NCI-H2107 treated with DMSO at 0.1 percent for 48 hours (cell line): ENCODE data around the gene EPHA8.

Experiments
- DNase-seq: peaks from one replicate; lab custom pipeline; 2025; ENCODE audit not compliant: unreplicated experiment; lab: John Stamatoyannopoulos, UW

Gene EPHA8

GRCh38 chr1:22535399-22535798 lies 27.9 kb upstream of the EPHA8 start:
- no peak for DNase-seq

- DNase-seq: no peak
These were observed 26.8 kb upstream of the EPHA8 start for GRCh38 chr1:22536506-22536905.

DNA sequence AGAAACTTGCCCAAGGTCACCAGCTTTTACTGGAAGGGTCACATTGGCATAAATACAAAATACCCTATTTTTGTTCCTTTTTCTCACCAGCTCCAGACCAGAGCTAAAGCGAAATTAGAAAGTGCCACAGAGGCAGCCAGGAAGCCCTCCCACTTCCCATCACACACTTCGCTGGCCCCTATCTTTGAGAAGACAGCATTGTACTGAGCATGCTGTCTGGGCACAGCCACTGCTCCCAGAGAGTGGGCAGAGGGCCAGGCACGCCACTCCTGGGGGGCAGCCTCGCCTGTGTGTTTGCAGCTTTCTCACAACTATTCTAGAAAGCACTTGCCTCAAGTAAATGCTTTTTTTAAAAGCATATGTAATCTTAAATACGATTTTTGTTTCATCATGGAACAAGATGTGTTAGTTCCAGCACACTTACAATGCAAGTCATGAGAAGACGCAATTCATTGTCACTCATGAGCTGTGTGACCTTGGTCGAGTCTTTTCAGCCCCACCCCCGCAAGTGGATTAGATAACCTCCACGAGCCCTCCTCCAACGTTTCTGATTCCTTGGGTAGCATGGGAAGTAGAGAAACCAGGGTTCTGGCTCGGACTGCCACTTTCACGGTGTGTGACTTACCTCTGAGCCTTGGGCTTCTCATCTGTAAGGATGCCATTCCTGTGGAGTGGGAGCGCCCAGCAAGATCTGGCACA lies 25.7 kb upstream of the EPHA8 start:
- DNase-seq: no peak

- DNase-seq: no peak
These were observed 23.7 kb upstream of the EPHA8 start for GRCh38 chr1:22539510-22540118.

DNA sequence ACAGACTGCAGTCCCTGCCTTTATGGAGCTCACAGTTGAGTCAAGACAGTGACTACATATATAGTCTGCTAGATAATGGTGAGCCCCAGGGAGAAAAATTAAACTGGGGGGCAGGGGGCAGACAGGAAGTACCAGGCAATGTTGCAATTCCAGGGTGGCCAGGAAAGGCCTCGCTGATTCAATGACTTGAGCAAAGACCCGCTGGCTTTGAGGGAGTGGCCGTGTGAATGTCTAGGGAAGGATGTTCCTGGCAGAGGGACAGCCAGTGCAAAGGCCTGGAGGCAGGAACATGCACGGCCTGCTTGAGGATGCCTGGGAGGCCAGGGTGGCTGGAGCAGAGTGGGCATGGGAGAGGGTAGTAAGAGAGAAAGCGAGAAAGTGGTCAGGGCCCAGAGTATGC lies 23.0 kb upstream of the EPHA8 start:
- no peak for DNase-seq

- DNase-seq: no peak
These were observed 20.4 kb upstream of the EPHA8 start for GRCh38 chr1:22542886-22543285.

- no peak for DNase-seq
These were observed 19.6 kb upstream of the EPHA8 start for GRCh38 chr1:22543679-22544078.

DNA sequence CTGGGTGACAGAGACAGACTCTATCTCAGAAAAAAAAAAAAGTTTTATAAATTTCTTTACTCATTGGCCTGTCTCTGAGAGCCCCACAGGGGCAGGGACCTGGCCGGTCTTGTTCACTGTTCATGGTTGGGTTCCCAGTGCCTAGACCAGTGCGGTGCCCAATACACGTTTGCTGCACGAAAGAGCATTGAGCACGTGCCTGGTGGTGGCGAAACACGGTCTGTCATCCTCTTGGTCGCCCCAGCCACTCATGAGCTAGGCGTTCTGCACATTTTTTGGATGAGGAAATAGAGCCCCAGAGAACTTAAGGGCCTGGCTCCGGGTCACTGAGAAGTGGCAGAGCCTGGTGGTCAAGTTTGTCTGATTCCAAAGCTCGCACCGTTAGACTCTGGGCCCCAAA lies 18.7 kb upstream of the EPHA8 start:
- no peak for DNase-seq

DNA sequence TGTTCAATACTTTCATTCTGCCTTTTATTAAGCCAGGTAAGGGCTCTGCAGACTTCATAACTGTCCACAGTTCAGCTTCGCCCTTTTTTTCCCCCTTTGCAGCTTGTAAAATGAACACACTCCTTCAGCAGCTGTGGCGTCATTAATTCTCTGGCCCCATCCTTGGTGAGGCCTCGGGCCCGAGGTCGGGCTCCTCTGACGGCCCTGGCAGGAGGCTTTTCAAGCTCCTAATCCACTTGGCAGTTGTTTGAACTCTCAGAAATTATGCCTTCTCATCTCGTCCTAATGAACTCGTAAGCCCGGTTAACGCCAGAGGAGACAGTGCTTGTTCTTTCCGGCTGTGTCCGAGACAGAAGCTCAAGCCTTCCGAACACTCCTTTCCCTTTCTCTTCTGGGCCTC lies 18.1 kb upstream of the EPHA8 start:
- DNase-seq: no peak

GRCh38 chr1:22547186-22547817 lies 16.0 kb upstream of the EPHA8 start:
- DNase-seq: no peak

- DNase-seq: no peak
These were observed 15.3 kb upstream of the EPHA8 start for GRCh38 chr1:22547818-22548462.

DNA sequence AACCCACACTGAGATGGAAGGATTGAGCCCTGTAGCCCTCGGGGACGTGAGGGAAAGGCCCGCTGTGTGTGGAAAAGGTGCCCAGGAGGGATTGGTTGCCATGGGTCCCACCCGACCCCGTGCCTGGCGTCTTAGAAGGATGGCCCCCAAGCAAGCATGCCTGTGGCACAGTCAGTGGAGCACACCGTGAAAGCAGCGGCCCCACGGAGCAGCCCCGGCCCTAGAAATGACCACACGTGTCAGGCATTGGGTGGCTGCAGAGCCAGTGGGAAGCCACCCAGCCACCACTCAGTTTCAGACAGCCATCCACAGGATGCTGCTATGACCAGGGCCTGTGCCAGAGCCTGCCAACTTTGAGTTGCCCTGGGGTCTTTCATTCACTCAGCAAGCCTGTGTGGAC lies 13.3 kb upstream of the EPHA8 start:
- no peak for DNase-seq

DNA sequence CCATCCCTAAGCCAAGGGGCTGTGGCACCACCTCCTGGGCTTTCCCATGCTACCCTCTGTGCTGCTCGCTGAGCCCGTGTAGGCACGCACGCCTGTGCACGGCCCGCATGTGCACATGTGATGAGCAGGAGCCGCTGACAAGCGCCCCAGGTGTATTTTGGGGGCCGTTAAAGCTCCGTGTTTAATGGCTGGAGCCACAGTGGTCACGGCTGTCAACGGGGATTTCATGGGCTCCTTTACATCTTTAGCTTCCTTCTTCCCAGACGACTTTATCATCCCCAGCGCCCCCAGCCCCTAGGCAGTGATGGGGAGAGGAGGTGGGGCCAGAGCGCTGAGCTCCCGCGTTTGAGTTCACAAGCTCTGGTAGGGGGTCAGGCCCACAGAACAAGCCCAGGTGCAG lies 11.7 kb upstream of the EPHA8 start:
- no peak for DNase-seq

DNA sequence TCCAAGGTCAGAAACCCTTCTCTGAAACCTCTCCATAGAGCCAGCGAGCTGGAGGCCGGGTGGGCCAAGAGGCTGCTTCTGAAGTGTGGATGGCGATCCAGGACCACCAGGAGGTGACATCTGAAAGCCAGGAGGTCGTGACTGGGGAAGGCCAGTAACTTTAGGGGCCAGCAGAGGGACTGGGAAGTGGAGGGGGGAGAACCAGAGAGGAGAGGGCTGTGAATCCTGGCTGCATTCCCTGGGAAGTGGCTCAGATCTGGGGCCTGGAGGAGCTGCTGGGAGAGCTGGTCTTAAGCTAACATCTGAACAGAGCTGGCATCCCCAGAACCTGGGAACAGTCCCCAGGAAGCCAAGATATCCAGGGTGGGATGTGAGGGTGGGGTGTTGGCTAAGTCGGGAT lies 11.3 kb upstream of the EPHA8 start:
- DNase-seq: no peak

- no peak for DNase-seq
These were observed 10.0 kb upstream of the EPHA8 start for GRCh38 chr1:22553104-22553880.

DNA sequence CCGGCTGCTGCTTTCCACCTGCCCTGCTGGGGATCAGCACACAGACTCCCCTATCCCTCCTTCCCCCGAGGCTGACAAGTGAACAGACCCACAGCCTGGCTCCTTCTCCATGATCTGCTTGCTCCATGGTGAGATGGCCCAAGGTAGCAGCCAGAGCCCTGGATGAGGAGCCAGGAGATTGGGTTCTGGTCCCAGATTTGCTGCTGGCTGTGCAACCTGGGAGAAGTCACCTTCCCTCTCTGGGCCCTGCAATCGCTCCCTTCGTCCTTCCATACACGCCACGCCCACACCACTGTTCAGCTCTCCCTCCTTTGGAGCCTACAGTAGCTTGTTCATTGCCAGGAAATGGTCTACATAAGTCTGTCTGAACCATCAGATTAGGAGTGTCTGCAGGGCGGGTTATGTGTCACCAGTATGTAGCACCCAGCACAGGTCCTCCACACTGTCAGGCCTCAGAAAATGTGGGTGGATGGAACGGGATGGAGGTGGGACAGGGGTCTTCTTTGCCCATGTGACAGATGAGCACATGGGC lies 9.2 kb upstream of the EPHA8 start:
- no peak for DNase-seq

GRCh38 chr1:22555371-22555656 lies 8.0 kb upstream of the EPHA8 start:
- no peak for DNase-seq

DNA sequence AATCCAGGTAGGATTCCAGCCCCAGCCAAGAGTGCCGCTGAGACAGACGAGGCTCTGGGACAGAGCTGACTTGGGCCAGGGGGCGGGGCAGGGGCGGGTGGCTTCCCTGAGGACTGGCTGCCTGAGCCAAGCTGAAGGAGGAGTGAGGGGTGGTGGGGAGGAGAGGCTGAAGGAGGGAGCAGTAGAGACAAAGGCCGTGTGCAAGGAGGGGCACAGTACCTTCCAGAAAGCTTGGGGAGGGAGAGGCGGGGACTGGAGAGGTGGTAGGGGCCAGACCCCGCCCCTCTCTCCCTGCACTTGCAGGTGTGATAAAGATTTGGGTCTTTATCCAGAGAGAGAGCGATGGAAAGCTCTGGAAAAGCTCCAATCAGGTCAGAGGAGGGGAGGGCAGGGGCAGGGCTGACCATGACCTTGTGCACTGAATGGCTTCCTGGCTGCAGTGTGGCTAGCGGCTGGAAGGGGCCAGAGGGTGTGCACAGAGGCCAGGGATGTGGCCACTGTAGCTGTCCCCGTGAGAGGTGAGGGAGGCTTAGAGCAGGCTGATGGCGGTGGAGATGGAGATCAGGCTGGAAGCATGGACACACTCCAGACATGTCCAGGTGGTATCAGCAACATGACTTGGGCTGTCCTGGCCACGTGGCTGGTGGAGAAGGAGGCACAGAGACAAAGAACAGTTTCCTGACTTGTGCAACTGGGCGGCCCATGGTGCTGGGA lies 6.7 kb upstream of the EPHA8 start:
- DNase-seq: no peak

DNA sequence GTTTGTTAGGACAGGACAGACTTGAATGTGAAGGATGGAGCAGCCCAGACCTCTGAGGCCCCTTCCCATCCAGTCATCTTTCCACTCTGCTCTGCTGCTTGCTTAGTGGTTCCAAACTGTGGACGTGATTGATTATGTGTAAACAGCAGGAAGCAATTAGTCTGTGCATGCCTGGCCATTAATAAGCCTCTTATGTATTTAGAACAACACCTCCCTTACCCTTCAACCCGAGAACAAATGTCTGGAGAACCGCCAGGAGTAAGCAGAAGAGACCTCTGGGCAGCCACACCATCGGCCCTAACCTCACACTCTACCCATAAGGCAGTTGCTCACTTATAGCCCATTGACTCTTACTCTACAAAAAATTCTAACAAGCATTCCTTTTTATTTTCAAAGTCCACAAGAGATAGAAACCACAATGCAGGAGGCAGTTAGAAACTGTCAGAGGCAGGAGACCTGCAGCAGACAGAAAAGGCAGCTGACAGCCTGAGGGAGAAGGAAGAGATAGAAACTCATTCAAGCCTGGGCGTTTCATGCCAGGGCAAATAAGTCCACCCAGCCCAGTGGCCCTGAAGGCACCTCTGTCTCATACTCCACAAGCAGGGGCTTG lies 5.8 kb upstream of the EPHA8 start:
- peak; percentile 4 for DNase-seq
